HG03060 (cell line): ENCODE measurements around the gene FRMD3.
"Not testable (repeated sequence)": the region's sequence is repeated elsewhere in the genome, so short reads cannot be mapped to it uniquely, and the experiment has no call there.

Source experiments
- ATAC-seq: cut with Tn5 transposase; IDR thresholded peaks from one replicate; pipeline ENCODE4 v1.9.1; 2021; ENCODE audit warnings: low read depth, moderate number of reproducible peaks; ENCODE audit not compliant: unreplicated experiment

The FRMD3 gene

GRCh38 chr9:83526211-83526610 lies 12.0 kb downstream of the FRMD3 start:
- no peak for ATAC-seq

GRCh38 chr9:83523684-83524083 lies 14.5 kb downstream of the FRMD3 start:
- no peak for ATAC-seq

- ATAC-seq: no peak
Observed at GRCh38 chr9:83521411-83521810, 16.8 kb downstream of the FRMD3 start.

- no peak for ATAC-seq
Observed at GRCh38 chr9:83521011-83521410, 17.2 kb downstream of the FRMD3 start.

DNA sequence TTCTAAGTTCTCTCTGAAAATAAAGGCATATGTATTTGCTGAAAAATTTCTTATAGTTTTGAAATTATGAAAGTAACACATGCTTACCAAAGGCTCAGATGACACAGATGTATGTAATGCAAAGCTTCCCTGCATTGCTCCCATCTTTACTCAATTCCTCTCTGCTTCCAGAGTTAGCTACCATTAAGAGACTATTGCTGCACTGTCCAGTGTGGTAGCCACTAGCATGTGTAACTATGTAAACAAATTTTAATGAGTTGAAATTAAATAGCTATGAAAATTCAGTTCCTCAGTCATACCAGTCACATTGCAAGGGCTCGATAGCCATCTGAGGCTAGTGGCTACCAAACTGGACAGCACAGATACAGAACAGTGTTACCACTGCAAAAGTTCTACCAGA lies 17.9 kb downstream of the FRMD3 start:
- ATAC-seq: no peak

GRCh38 chr9:83517980-83518379 lies 20.2 kb downstream of the FRMD3 start:
- ATAC-seq: not testable (repeated sequence)

- no peak for ATAC-seq
Observed at GRCh38 chr9:83514767-83515166, 23.4 kb downstream of the FRMD3 start.

GRCh38 chr9:83512621-83513020 lies 25.6 kb downstream of the FRMD3 start:
- ATAC-seq: no peak

DNA sequence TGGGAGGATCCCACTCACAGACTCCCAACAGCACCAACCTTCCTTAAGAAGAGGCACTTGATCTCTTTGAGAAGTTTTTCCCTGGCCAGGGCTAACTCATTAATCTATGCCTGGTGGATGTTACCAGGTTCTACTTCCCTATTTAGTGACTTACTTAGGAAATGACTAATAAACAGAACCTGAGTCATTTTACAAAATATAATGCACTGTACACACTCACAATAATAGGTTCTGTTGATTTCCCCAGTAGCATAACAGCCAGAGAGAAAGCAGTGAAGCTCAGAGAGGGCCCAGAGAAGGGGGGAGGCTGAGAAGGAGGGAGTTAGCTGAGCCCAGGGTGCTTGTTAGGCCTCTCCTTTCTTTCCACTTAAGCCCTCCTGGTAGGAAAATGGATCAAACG lies 27.1 kb downstream of the FRMD3 start:
- ATAC-seq: peak; percentile 98

DNA sequence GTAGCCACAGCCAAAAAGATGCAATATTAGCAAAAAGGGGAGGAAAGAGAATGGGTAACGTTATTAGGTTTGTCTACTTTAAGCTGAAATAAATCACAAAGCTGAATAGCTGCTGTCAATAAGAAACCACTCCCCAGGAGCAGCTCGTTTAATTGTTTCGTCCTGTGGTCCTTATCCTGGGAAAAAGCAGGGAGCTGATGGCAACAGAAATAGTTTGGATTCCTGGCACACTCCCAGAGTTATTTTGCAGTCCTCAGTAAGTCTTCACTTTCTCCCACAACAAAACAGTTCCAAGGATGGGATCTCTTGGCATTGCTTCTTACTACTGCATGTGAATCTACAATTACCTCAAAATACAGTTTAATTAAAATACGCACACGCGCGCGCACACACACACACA lies 28.8 kb downstream of the FRMD3 start:
- ATAC-seq: no peak

GRCh38 chr9:83508067-83508466 lies 30.1 kb downstream of the FRMD3 start:
- no peak for ATAC-seq

- no peak for ATAC-seq
Observed at GRCh38 chr9:83505282-83505681, 32.9 kb downstream of the FRMD3 start.

- ATAC-seq: no peak
Observed at GRCh38 chr9:83503866-83504265, 34.3 kb downstream of the FRMD3 start.

DNA sequence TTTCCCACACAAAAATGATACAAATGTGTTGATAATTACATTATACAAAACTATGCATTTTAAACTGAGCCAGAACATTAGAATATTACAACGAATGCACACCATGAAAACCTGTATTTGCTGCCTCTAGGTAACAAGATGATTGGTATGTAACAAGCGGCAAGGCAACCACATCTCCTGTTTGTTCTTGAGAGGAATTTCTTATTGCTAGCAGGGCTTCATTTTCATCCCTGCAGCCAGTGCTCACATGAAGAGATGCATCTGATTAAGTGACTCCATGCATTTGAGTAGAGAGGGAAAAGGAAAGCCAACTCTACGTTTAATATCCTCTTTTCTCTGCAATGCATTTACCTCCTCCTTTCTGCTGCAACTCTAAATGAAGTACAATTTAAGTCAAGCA lies 36.6 kb downstream of the FRMD3 start:
- ATAC-seq: no peak

DNA sequence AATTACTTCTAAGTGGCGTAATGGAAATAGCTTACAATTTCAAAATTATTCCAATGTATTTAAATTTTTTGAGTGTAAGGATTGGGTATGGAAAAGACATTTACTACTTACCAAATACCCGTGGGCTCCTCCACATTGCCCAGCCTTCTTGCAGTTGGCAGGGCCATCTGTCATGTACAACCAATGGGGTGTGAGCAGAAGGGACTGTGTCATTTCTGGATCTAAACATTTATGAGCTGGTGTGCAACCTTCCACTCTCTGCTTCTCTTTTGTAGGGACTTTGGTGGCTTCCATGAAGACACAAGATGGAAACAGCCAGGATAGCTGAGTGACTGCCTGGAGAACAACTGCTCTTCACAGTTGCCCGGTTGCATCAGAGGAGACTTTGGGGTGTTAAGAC lies 40.8 kb downstream of the FRMD3 start:
- no peak for ATAC-seq

DNA sequence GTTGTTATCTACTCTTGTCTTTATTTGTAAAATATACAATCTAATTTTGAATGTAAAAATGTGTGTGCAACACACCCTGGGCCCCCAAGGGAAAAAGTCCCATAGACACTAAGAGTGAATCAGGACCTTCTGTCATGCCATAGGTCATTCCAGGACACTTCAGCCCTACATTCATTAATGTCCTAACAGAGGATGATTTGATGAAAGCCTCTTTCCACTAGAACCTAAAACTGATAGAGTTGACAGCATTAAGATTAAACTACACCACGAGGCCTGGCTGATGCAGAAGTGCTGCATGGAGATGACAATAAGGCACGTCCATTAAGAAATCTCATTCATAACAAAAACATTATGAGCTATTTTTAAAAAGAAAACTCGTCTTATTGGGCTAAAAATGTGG lies 46.2 kb downstream of the FRMD3 start:
- no peak for ATAC-seq

- ATAC-seq: no peak
Observed at GRCh38 chr9:83491413-83491812, 46.8 kb downstream of the FRMD3 start.

DNA sequence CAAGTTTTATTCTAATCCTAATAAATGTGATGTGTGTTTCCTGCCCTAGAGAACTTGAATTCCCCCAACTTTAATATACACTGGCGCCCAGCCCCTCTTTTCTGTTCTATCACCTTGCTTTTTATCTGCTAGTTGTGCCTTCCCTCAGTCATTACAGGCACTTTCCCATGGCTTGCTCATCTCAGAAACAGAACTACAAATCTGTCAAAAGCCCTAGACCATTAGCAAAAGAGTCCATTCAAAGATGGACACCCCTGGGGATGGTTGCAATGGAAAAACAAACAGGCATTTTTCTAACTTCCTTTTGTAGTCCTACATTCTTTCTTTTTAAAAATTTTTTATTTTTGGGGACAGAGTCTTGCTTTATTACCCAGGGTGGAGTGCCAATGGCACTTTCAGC lies 48.2 kb downstream of the FRMD3 start:
- ATAC-seq: no peak

- no peak for ATAC-seq
Observed at GRCh38 chr9:83484990-83485389, 53.2 kb downstream of the FRMD3 start.

- ATAC-seq: no peak
Observed at GRCh38 chr9:83483223-83483622, 55.0 kb downstream of the FRMD3 start.

- ATAC-seq: no peak
Observed at GRCh38 chr9:83479765-83480164, 58.4 kb downstream of the FRMD3 start.

DNA sequence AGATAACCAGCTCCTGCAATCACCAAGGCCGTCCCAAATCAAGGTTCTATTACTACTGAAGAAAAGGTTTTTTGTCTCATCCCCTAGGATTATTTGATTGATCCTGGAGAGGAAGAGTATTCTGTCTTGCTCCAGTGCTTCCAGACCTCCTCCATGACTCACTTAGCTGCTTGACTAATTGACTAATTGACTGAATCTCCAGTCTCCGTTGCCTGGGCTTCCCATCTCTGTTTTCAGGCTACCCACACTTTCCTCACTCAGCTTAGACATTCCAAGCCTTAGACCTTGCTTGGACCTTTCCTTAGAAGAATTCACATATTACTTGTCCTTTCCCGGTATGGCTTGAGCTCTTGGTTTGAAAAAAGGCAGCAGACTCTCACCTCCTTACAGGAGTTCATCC lies 60.6 kb downstream of the FRMD3 start:
- ATAC-seq: no peak

DNA sequence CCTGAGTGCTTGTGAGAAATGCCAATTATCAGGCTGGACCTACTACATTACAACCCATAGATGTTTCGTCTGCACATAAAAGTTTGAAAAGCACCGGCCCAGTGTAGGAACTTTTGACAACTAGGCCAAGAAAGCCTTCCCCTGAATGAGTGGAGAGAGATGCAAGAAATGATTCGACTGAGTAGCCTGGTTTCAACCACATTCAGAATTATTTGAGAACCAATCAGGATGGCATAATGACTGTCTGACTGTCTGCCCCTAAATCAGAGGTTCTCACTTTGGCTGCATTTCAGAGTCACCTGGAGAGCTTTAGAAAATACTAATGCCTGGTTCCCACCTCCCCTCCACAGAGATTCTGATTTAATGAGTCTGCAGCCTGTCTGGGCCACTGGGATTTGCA lies 61.1 kb downstream of the FRMD3 start:
- ATAC-seq: no peak

DNA sequence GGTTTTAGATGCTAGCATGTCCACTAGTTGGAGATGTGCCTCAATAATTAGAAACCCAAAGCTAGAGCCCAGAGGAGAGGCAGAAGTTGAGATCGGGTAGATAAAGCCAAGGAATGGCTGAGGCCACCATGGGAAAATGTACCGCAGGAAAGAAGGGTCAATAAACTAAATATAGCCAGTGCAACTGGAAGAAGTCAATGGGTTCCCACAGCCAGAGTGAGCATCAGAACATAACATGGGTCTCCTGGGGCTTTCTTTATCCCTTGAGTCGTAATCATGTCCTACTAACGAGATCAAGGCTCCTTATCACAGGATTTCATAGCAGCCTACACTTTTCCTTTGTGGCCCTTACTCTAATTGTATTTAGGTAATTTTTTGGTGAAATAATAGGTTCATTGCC lies 61.7 kb downstream of the FRMD3 start:
- ATAC-seq: no peak
